Gastroesophageal sphincter (tissue), 4 donors: ENCODE results near the gene RIPK1. TPM values are rescaled to one million over a fixed set of nuclear protein-coding genes. Genes with fewer than 3 reads are reported as not detected.
"Not testable (repeated sequence)": the region's sequence is repeated elsewhere in the genome, so short reads cannot be mapped to it uniquely, and the experiment has no call there.

Source experiments
- ATAC-seq: fragments of 150-250 bp; one replicate; pipeline ENCODE4 v1.9.1; 2016; ENCODE audit warnings: mild to moderate bottlenecking, moderate library complexity
- H3K27ac ChIP-seq, 4 donors: fragments of 200-600 bp; sonication (generic) in 3 of 4; 1 replicate in 3 of 4; 2 replicates in 1 of 4; pipeline ENCODE4 v1.5.1; 2016 to 2019
- H3K27me3 ChIP-seq: fragments of 200-600 bp; sonication (generic); one replicate; pipeline ENCODE4 v1.5.1; 2019
- H3K36me3 ChIP-seq, 2 donors: fragments of 200-600 bp; sonication (generic); one replicate each; pipeline ENCODE4 v1.5.1; 2019; ENCODE audit warnings: control low read depth in 1 of 2
- H3K4me1 ChIP-seq, 3 donors: fragments of 200-600 bp; sonication (generic); 1 replicate in 2 of 3; 2 replicates in 1 of 3; pipeline ENCODE4 v1.5.1; 2016 to 2019; ENCODE audit warnings: control low read depth in 2 of 3
- H3K4me3 ChIP-seq, 2 donors: fragments of 200-600 bp; sonication (generic); one replicate each; pipeline ENCODE4 v1.5.1; 2019; ENCODE audit warnings: mild to moderate bottlenecking in 1 of 2, moderate library complexity in 1 of 2
- H3K9me3 ChIP-seq, 3 donors: fragments of 200-600 bp; sonication (generic); one replicate each; pipeline ENCODE4 v1.5.1; 2017 to 2019; ENCODE audit warnings: control low read depth in 2 of 3
- EP300 ChIP-seq: sonication (generic); formaldehyde crosslinking; IDR thresholded peaks from one replicate; pipeline ENCODE4 v1.6.1; 2017; ENCODE audit warnings: antibody characterized with exemption, mild to moderate bottlenecking
- POLR2A ChIP-seq, 2 donors: fragments of 450-650 bp; IDR thresholded peaks; one replicate each; pipeline ENCODE4 v1.6.1; 2017; ENCODE audit warnings: antibody characterized with exemption in 2 of 2, mild to moderate bottlenecking in 2 of 2, moderate library complexity in 1 of 2
- POLR2AphosphoS5 ChIP-seq: sonication (generic); formaldehyde crosslinking; IDR thresholded peaks from one replicate; pipeline ENCODE4 v1.6.1; 2017; ENCODE audit warnings: antibody characterized with exemption
- WGBS, 2 donors: methylation state at CpG; one replicate each; pipeline ENCODE4 v1.1.5; 2018; ENCODE audit warnings: low coverage in 1 of 2; 5-methylcytosine and 5-hydroxymethylcytosine counted together
- total RNA-seq, 4 donors: library from RNA; depleted of rRNA; stranded (reverse); fragments of >200 nt; gene quantifications; one replicate each; pipeline ENCODE4 v1.1.0, GENCODE V29; 2016
- TF ChIP-seq, protein P1 (sequence below), 4 experiments: fragments of 200-600 bp in 2 of 4; fragments of 450-650 bp in 2 of 4; sonication (generic) in 1 of 4; IDR thresholded peaks; one replicate each; pipeline ENCODE4 v1.5.1; 2017 to 2019; ENCODE audit warnings: antibody characterized with exemption in 4 of 4, mild to moderate bottlenecking in 2 of 4, moderate library complexity in 2 of 4

Gene RIPK1
- 10 to 100 TPM; 20.1 to 28.9 (median 25.7) TPM for total RNA-seq

DNA sequence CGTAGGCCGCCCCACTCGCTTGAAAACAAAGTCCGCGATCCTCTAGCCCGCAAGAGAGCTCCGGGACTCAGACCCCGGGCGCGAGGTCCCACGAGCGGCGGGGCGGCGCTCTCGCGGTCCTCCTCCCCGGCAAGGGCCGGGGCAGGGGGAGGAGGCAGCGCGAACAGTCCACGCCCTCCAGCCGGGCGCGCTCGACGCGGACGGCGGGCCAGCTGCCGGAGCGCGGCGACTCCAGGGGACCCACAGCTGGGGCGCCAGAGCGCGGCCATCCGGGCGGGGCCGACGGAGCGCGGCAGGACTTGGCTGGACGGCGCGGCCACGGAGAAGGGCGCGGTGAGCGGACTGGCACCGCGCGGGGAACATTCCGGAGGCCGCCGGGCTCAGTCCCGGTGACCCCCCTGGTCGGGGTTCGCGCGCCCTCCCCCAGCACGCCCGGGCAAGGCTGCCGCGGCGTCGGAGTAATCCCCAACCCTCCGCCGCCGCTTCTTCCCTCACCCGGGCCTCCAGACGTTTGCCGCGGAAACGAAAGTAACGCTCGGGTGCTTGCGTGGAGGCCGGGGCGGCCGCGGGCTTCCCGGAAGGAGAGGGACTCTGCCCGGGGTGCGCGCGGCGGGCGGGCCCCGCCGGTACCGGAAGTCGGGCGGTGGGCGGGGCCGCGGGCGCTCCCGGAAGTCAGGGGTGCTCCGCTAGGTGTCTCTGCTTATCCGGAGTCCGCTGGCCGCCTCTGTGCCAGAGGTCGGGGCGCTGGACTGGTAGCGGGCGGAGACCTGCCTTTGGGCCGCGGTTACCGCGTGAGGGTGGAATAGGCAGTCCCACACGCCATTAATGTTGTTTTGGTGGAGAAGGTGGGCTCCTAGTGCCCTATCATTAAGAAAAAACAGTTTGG is at the start of gene RIPK1:
Gene RIPK1, plus strand, starts transcription at position 166 of the 886 bp plus-strand sequence. CDS start 8,330 bp downstream, outside the sequence.
- peaks cover 0 to 4% of the 10 kb centered on the region in 2 donors for H3K36me3 ChIP-seq
- 2% methylated on average over 11 of the region's 112 CpGs; no CpG with 5 or more reads in 1 of the 2 donors for WGBS, 2 donors
- H3K4me3 ChIP-seq, result peak within 1 kb of the TSS; percentile 77 to 96
- peaks cover 7 to 81% (median 11%) of the 10 kb centered on the region in 3 donors for H3K4me1 ChIP-seq
- peak; percentile 95 to 96 for TF ChIP-seq POLR2A (IDR thresholded peaks at IDR 0.05)
- no peak for TF ChIP-seq EP300
- TF ChIP-seq POLR2AphosphoS5, result peak; percentile 87
- TF ChIP-seq, protein P1, sequence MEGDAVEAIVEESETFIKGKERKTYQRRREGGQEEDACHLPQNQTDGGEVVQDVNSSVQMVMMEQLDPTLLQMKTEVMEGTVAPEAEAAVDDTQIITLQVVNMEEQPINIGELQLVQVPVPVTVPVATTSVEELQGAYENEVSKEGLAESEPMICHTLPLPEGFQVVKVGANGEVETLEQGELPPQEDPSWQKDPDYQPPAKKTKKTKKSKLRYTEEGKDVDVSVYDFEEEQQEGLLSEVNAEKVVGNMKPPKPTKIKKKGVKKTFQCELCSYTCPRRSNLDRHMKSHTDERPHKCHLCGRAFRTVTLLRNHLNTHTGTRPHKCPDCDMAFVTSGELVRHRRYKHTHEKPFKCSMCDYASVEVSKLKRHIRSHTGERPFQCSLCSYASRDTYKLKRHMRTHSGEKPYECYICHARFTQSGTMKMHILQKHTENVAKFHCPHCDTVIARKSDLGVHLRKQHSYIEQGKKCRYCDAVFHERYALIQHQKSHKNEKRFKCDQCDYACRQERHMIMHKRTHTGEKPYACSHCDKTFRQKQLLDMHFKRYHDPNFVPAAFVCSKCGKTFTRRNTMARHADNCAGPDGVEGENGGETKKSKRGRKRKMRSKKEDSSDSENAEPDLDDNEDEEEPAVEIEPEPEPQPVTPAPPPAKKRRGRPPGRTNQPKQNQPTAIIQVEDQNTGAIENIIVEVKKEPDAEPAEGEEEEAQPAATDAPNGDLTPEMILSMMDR (IDR thresholded peaks at IDR 0.05), result peak in 3 of 4 experiments; percentile 0 to 69 (median 14)
- peak within 1 kb of the TSS; percentile 95 to 100 (median 99) for H3K27ac ChIP-seq
- ATAC-seq, result peak; percentile 90
- no peaks in the 10 kb centered on the region for H3K27me3 ChIP-seq
- no peaks in the 10 kb centered on the region for H3K9me3 ChIP-seq

DNA sequence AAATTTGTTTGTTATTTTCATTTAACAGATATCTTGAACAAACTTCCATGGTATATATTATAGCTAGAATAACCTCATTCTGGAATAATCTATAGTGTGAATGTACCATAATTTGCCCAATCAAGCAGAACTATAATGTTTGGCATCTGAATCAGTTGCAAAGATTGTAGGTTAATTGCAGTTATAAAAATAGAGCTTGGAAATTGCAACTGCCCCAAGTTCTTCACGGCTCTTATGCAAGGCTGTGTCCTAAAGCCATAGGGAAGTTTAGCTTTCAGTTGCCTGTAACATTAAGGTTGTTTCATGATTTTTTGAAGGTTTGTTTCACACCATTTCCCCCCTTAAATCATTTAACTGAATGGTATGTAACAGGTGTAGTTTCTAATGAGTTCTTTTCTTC is 49.2 kb upstream of the RIPK1 start:
- Histone ChIP-seq H3K4me1 (peaks cover 0 to 24% (median 3%) of the 10 kb centered on the region in 3 donors), H3K36me3 (peaks cover 0 to 63% of the 10 kb centered on the region in 2 donors), H3K4me3 (no peak overlapping the region), H3K9me3 (no peaks in the 10 kb centered on the region), H3K27ac (no peak overlapping the region), H3K27me3 (no peaks in the 10 kb centered on the region)
- 71 to 75% methylated on average over 1 of the region's 1 CpG for WGBS, 2 donors
- no peak for ATAC-seq
- TF ChIP-seq POLR2A (IDR thresholded peaks at IDR 0.05) (no peak), EP300 (no peak), POLR2AphosphoS5 (no peak)
- TF ChIP-seq, protein P1 (IDR thresholded peaks at IDR 0.05), result no peak

DNA sequence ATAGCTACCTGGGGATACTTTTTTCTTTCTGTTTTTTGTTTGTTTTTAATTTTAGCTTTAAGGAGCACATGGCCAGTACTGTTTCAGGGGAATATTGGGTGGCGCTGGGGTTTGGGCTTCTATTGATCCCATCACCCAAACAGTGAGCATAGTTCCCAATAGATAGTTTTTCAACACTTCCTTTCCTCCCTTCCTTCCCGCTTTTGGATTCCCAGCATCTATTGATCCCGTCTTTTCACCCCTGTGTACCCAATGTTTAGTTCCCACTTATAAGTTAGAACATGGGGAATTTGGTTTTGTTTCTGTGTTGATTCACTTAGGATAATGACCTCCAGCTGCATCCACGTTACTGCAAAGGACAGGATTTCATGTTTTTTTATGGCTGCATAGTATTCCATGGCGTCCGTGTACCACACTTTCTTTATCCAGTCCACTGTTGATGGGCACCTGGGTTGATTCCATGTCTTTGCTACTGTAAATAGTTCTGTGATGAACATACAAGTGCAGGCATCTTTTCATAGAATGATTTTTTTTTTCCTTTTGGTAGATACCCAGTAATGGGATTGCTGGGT is 48.5 kb upstream of the RIPK1 start:
- WGBS, 2 donors, result 94 to 100% methylated on average over 3 to 6 of the region's 6 CpGs
- Histone ChIP-seq H3K36me3 (peaks cover 0 to 55% of the 10 kb centered on the region in 2 donors), H3K27ac (no peak overlapping the region), H3K4me1 (peaks cover 0 to 32% (median 9%) of the 10 kb centered on the region in 3 donors), H3K9me3 (no peaks in the 10 kb centered on the region), H3K27me3 (no peaks in the 10 kb centered on the region), H3K4me3 (no peak overlapping the region)
- no peak for ATAC-seq
- TF ChIP-seq POLR2A (IDR thresholded peaks at IDR 0.05), result no peak
- no peak for TF ChIP-seq POLR2AphosphoS5
- TF ChIP-seq, protein P1 (IDR thresholded peaks at IDR 0.05), result no peak
- TF ChIP-seq EP300, result no peak

DNA sequence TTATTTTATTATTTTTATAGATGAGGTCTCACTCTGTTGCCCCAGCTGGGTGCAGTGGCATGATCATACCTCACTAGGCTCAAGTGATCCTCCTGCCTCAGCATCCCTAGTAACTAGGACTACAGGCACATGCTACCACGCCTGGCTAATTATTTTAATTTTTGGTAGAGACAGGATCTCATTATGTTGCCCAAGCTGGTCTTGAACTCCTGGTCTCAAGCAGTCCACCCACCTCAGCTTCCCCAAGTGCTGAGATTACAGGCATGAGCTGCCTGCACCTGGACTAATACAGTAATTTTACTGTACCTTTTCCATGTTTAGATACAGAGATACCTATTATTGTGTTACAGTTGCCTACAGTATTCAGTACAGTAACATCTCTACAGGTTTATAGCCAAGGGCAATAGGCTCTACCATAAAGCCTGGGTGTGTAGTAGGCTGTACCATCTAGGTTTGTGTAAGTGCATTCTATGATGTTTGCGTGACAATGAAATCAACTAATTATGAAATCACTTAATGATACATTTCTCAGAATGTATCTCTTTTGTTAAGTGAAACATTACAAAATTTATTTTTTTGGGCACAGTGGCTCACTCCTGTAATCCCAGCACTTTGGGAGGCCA is 47.2 kb upstream of the RIPK1 start:
- not testable (repeated sequence) for ATAC-seq, H3K9me3 ChIP-seq, H3K27me3 ChIP-seq, H3K4me3 ChIP-seq, H3K27ac ChIP-seq
- Histone ChIP-seq H3K4me1 (peaks cover 0 to 43% (median 9%) of the 10 kb centered on the region in 3 donors), H3K36me3 (peaks cover 0 to 43% of the 10 kb centered on the region in 2 donors)
- WGBS, 2 donors, result 96 to 100% methylated on average over 1 to 2 of the region's 2 CpGs
